B cell (primary cell): ENCODE measurements around the gene MECR. TPM values are rescaled to one million over a fixed set of nuclear protein-coding genes. Genes with fewer than 3 reads are reported as not detected.

Experiments used
- ATAC-seq: fragments of 200-7000 bp; cut with Tn5 transposase; one replicate; pipeline ENCODE4 v1.10.0; 2021; ENCODE audit warnings: low read depth, mild to moderate bottlenecking, moderate number of reproducible peaks, moderate library complexity
- CTCF ChIA-PET: fragments of 350-600 bp; sonication (Branson Sonifier 250); formaldehyde crosslinking; loops from one replicate; lab custom pipeline; 2021; ENCODE audit warnings: antibody characterized with exemption, inconsistent platforms; lab: Charles Lee
- POLR2A ChIA-PET: fragments of 350-600 bp; sonication (Branson Sonifier 250); formaldehyde crosslinking; loops from one replicate; lab custom pipeline; 2021; ENCODE audit warnings: antibody characterized with exemption; lab: Charles Lee
- DNase-seq: peaks from one replicate; pipeline ENCODE4 v3.0.0; 2013
- H2AFZ ChIP-seq: 2 replicates; pipeline ENCODE4 v1.6.1; 2012; ENCODE audit warnings: mild to moderate bottlenecking, low read depth, low read length; ENCODE audit not compliant: insufficient read depth, poor library complexity, severe bottlenecking
- H3K27ac ChIP-seq, 2 donors: 1 replicate in 1 of 2; 2 replicates in 1 of 2; pipeline ENCODE4 v1.5.1; 2012 to 2013; ENCODE audit warnings: low read length in 2 of 2, mild to moderate bottlenecking in 2 of 2, moderate library complexity in 1 of 2
- H3K27me3 ChIP-seq, 4 experiments: fragments of 200-600 bp in 1 of 4; sonication (generic) in 1 of 4; replicated peaks in 1 of 4; 1 replicate in 2 of 4; 2 replicates in 2 of 4; pipeline versions ENCODE4 v1.6.1 to v1.7.0; 2013 to 2016; ENCODE audit warnings: low read length in 3 of 4, mild to moderate bottlenecking in 2 of 4, mixed read lengths in 1 of 4, moderate library complexity in 1 of 4; ENCODE audit not compliant: insufficient read depth in 4 of 4, control insufficient read depth in 3 of 4; ENCODE audit errors: control extremely low read depth in 1 of 4
- H3K36me3 ChIP-seq, 2 experiments: replicated peaks in 1 of 2; 1 replicate in 1 of 2; 2 replicates in 1 of 2; pipeline versions ENCODE4 v1.6.1 to v1.7.1; 2013; ENCODE audit warnings: low read length in 1 of 2; ENCODE audit not compliant: insufficient read depth in 2 of 2, control insufficient read depth in 1 of 2; ENCODE audit errors: control extremely low read depth in 1 of 2, extremely low read depth in 1 of 2
- H3K4me1 ChIP-seq, 2 donors: fragments of 200-600 bp in 1 of 2; sonication (generic) in 1 of 2; 1 replicate in 1 of 2; 2 replicates in 1 of 2; pipeline versions ENCODE4 v1.5.1 to v1.6.1; 2013 to 2017; ENCODE audit warnings: low read length in 2 of 2; ENCODE audit not compliant: control insufficient read depth in 2 of 2, insufficient read depth in 2 of 2
- H3K4me2 ChIP-seq: replicated peaks from 2 replicates; pipeline ENCODE3; 2012; ENCODE audit warnings: mild to moderate bottlenecking, low read depth, low read length; ENCODE audit not compliant: poor library complexity, severe bottlenecking
- H3K4me3 ChIP-seq, 5 experiments: fragments of 200-600 bp in 1 of 5; sonication (generic) in 1 of 5; 1 replicate in 3 of 5; 2 replicates in 2 of 5; pipeline versions ENCODE4 v1.5.1 to v1.7.0; 2011 to 2016; ENCODE audit warnings: low read length in 4 of 5, mild to moderate bottlenecking in 4 of 5, low read depth in 2 of 5, control low read depth in 1 of 5, moderate library complexity in 1 of 5; ENCODE audit not compliant: insufficient read depth in 1 of 5; ENCODE audit errors: control extremely low read depth in 1 of 5, extremely low read depth in 1 of 5
- H3K79me2 ChIP-seq: fragments of 200-600 bp; sonication (generic); one replicate; pipeline ENCODE4 v1.6.0; 2016; ENCODE audit warnings: low read length; ENCODE audit not compliant: control insufficient read depth, insufficient read depth
- H3K9ac ChIP-seq: fragments of 200-600 bp; sonication (generic); 2 replicates; pipeline ENCODE4 v1.6.1; 2017; ENCODE audit warnings: mild to moderate bottlenecking, low read length, moderate library complexity
- H3K9me3 ChIP-seq, 3 donors: one replicate each; pipeline versions ENCODE4 v1.6.1 to v1.7.1; 2013; ENCODE audit warnings: low read length in 2 of 3; ENCODE audit not compliant: control insufficient read depth in 2 of 3, insufficient read depth in 1 of 3; ENCODE audit errors: control extremely low read depth in 1 of 3
- H4K20me1 ChIP-seq: 2 replicates; pipeline ENCODE4 v1.6.0; 2012; ENCODE audit warnings: mild to moderate bottlenecking, low read length; ENCODE audit not compliant: insufficient read depth, control insufficient read depth, poor library complexity, severe bottlenecking
- H3K27ac Mint-ChIP-seq: one replicate; pipeline ENCODE4 v1.8.0; 2021; ENCODE audit warnings: mixed read lengths
- H3K27me3 Mint-ChIP-seq: one replicate; pipeline ENCODE4 v1.8.0; 2021; ENCODE audit warnings: mixed read lengths
- H3K4me1 Mint-ChIP-seq: one replicate; pipeline ENCODE4 v1.8.0; 2021; ENCODE audit warnings: mixed read lengths
- H3K4me3 Mint-ChIP-seq: one replicate; pipeline ENCODE4 v1.8.0; 2021; ENCODE audit warnings: mixed read lengths
- H3K9me3 Mint-ChIP-seq: one replicate; pipeline ENCODE4 v1.8.0; 2022; ENCODE audit warnings: mixed read lengths; ENCODE audit not compliant: insufficient read depth
- CTCF ChIP-seq: fragments of 200-600 bp; IDR thresholded peaks from one replicate; pipeline ENCODE4 v1.8.0; 2022; ENCODE audit warnings: antibody characterized with exemption, mild to moderate bottlenecking
- EZH2 ChIP-seq: IDR thresholded peaks from 2 replicates; pipeline ENCODE4 v1.6.1; 2012; ENCODE audit warnings: borderline replicate concordance, low read depth, mild to moderate bottlenecking, moderate library complexity, low read length; ENCODE audit not compliant: insufficient read depth, poor library complexity, severe bottlenecking
- WGBS: methylation state at CpG from one replicate; pipeline ENCODE4 v1.1.5; 2013; ENCODE audit warnings: missing lambda C conversion rate; ENCODE audit not compliant: insufficient coverage; 5-methylcytosine and 5-hydroxymethylcytosine counted together
- intact Hi-C: fragments of 100-400 bp; cut with micrococcal nuclease; formaldehyde crosslinking; loops from one replicate; pipeline ENCODE4 v1.10.0; 2022
- polyA plus RNA-seq: library from polyadenylated mRNA; depleted of rRNA; stranded (reverse); fragments of >200 nt; gene quantifications from 2 replicates; pipeline ENCODE4 v1.2.3, GENCODE V29; 2012
- total RNA-seq, 2 donors: library from RNA; stranded (reverse); fragments of 120-200 nt in 1 of 2; gene quantifications; 1 replicate in 1 of 2; 2 replicates in 1 of 2; pipeline versions ENCODE4 v1.2.3 to v1.2.4, GENCODE V29; 2013 to 2022

Gene MECR
- total and polyA plus RNA-seq, 2 donors (not counting 1 experiment from before 2014, with no cell fraction given): 15.9 to 16.2 TPM

- H3K4me2 ChIP-seq: no peak overlapping the region
- Mint-ChIP-seq H3K4me3 (no peak overlapping the region), H3K27me3 (no peaks in the 10 kb centered on the region), H3K4me1 (peaks cover 19% of the 10 kb centered on the region), H3K27ac (no peak overlapping the region), H3K9me3 (no peaks in the 10 kb centered on the region)
- DNase-seq: no peak
- no peak for ATAC-seq
- ChIA-PET POLR2A (no interaction called here), CTCF (interaction anchor here (0.6 to 1.5 kb wide), 2 partner anchors 331 to 1821 kb away, joined by 3 read pairs; no protein-coding TSS in a partner anchor)
- WGBS: 67% methylated on average over 1 of the region's 4 CpGs
- H3K79me2 ChIP-seq: no peaks in the 10 kb centered on the region
- no peaks in the 10 kb centered on the region for H3K27me3 ChIP-seq
- no peak overlapping the region for H2AFZ ChIP-seq
- H3K27ac ChIP-seq: no peak overlapping the region
- intact Hi-C loops: no loop called here
- no peaks in the 10 kb centered on the region for H4K20me1 ChIP-seq
- H3K9me3 ChIP-seq: no peaks in the 10 kb centered on the region
- H3K4me3 ChIP-seq: no peak overlapping the region
- H3K36me3 ChIP-seq: peaks cover 0 to 20% of the 10 kb centered on the region in 2 experiments
- no peak for TF ChIP-seq CTCF
- no peak for TF ChIP-seq EZH2
- peaks cover 10 to 13% of the 10 kb centered on the region in 2 donors for H3K4me1 ChIP-seq
- H3K9ac ChIP-seq: no peak overlapping the region
Measured at GRCh38 chr1:29208442-29208841, 22.3 kb downstream of the MECR start.

- Histone ChIP-seq H3K27me3 (no peaks in the 10 kb centered on the region), H4K20me1 (peaks cover 6% of the 10 kb centered on the region), H3K4me3 (no peak overlapping the region), H3K36me3 (peaks cover 0 to 20% of the 10 kb centered on the region in 2 experiments), H3K4me2 (no peak overlapping the region), H3K4me1 (peaks cover 0 to 4% of the 10 kb centered on the region in 2 donors), H2AFZ (peak overlapping the region; percentile 39), H3K79me2 (no peaks in the 10 kb centered on the region), H3K27ac (no peak overlapping the region), H3K9ac (no peak overlapping the region), H3K9me3 (no peaks in the 10 kb centered on the region)
- Mint-ChIP-seq H3K4me3 (no peak overlapping the region), H3K27ac (peak overlapping the region; percentile 16), H3K9me3 (no peaks in the 10 kb centered on the region), H3K4me1 (peaks cover 2% of the 10 kb centered on the region), H3K27me3 (no peaks in the 10 kb centered on the region)
- peak; percentile 86 for DNase-seq
- peak; percentile 97 for ATAC-seq
- CTCF ChIA-PET: interaction anchor here (0.5 to 5.9 kb wide), 47 partner anchors 9 to 1656 kb away, joined by 3 to 112 read pairs (median 4); partner anchors contain the start of genes SRSF4, TMEM200B and YTHDF2
- POLR2A ChIA-PET: interaction anchor here (0.5 to 0.8 kb wide), 2 partner anchors 21 to 318 kb away, joined by 3 to 4 read pairs; partner anchors contain the start of gene SRSF4
- WGBS: 51% methylated on average over 13 of the region's 14 CpGs
- intact Hi-C loops: loop anchor here (1.0 to 2.0 kb wide), 4 partner anchors 20 to 320 kb away; no protein-coding TSS in a partner anchor
- TF ChIP-seq CTCF: peak; percentile 98
- TF ChIP-seq EZH2: no peak
Measured at GRCh38 chr1:29202584-29203340, 28.0 kb downstream of the MECR start.
